Testis (tissue), 3 donors: ENCODE results near the gene TENM4. TPM values are rescaled to one million over a fixed set of nuclear protein-coding genes. Genes with fewer than 3 reads are reported as not detected.

Experiments used
- DNase-seq: peaks from one replicate; pipeline ENCODE4 v3.0.0-alpha.2; 2019
- H3K27ac ChIP-seq, 2 donors: fragments of 200-600 bp; sonication (generic); one replicate each; pipeline ENCODE4 v1.5.1; 2019
- H3K27me3 ChIP-seq: fragments of 200-600 bp; sonication (generic); one replicate; pipeline ENCODE4 v1.5.1; 2019
- H3K36me3 ChIP-seq: fragments of 200-600 bp; sonication (generic); one replicate; pipeline ENCODE4 v1.5.1; 2017; ENCODE audit warnings: low read depth; ENCODE audit errors: missing control alignments
- H3K4me1 ChIP-seq: fragments of 200-600 bp; sonication (generic); one replicate; pipeline ENCODE4 v1.5.1; 2019
- H3K4me3 ChIP-seq, 2 donors: fragments of 200-600 bp; sonication (generic); one replicate each; pipeline ENCODE4 v1.5.1; 2017 to 2019
- H3K9me3 ChIP-seq: fragments of 200-600 bp; sonication (generic); one replicate; pipeline ENCODE4 v1.5.1; 2017
- POLR2A ChIP-seq: fragments of 450-650 bp; IDR thresholded peaks from one replicate; pipeline ENCODE4 v1.6.1; 2017; ENCODE audit warnings: antibody characterized with exemption, mild to moderate bottlenecking, moderate library complexity
- WGBS, 2 donors: methylation state at CpG; one replicate each; pipeline ENCODE4 v1.1.5; 2018; 5-methylcytosine and 5-hydroxymethylcytosine counted together
- intact Hi-C: fragments of 100-400 bp; cut with DNase I; formaldehyde crosslinking; loops from one replicate; pipeline ENCODE4 v1.15.1; 2023; ENCODE audit warnings: low total_unique reads
- polyA plus RNA-seq: library from polyadenylated mRNA; stranded (reverse); fragments of 350-450 nt; fragmentation: Illumina TruSeq; extraction: RNeasy Lipid Tissue Mini Kit (QIAGEN cat#74804); gene quantifications from one replicate; pipeline ENCODE4 v1.2.3, GENCODE V29; 2014; ENCODE audit warnings: low read depth, low replicate concordance; ENCODE audit not compliant: insufficient read depth
- total RNA-seq, 2 donors: library from RNA; depleted of rRNA; stranded (reverse); fragments of >200 nt; gene quantifications; one replicate each; pipeline ENCODE4 v1.2.3, GENCODE V29; 2016
- TF ChIP-seq, protein P1 (sequence below), 3 experiments: fragments of 450-650 bp in 2 of 3; fragments of 200-600 bp in 1 of 3; sonication (generic) in 1 of 3; IDR thresholded peaks; one replicate each; pipeline ENCODE4 v1.5.1; 2016 to 2019; ENCODE audit warnings: antibody characterized with exemption in 3 of 3, mild to moderate bottlenecking in 2 of 3, moderate library complexity in 1 of 3

Gene TENM4
- total and polyA plus RNA-seq, 3 donors from 2014 or later = 10.6 to 17.9 (median 11.4) TPM

DNA sequence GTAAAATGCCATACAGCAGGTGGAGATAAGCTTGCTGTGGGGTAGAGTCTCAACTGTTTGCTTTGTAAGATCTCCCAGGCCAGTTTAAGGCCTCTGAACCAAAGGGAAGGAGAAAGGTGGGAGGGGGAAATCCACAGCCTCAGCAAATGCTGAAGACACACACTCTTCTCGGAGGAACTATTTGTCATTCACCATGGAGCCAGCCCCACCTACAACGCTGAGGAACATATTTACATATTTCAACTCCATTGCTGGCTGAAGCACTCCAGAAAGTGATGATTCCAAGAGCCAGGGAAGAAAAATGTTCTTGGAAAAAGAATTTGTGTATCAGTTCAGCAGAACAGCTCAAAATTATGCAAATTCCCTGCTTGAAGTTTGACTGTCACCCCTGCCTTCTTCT is 6.5 kb downstream of the TENM4 start:
- Histone ChIP-seq H3K4me3 (no peak overlapping the region), H3K27me3 (no peaks in the 10 kb centered on the region), H3K36me3 (no peaks in the 10 kb centered on the region), H3K4me1 (peaks cover 6% of the 10 kb centered on the region), H3K27ac (no peak overlapping the region), H3K9me3 (no peaks in the 10 kb centered on the region)
- 50 to 82% methylated on average over 2 of the region's 2 CpGs for WGBS, 2 donors
- DNase-seq = no peak
- intact Hi-C loops = no loop called here
- TF ChIP-seq POLR2A = no peak
- TF ChIP-seq, protein P1, sequence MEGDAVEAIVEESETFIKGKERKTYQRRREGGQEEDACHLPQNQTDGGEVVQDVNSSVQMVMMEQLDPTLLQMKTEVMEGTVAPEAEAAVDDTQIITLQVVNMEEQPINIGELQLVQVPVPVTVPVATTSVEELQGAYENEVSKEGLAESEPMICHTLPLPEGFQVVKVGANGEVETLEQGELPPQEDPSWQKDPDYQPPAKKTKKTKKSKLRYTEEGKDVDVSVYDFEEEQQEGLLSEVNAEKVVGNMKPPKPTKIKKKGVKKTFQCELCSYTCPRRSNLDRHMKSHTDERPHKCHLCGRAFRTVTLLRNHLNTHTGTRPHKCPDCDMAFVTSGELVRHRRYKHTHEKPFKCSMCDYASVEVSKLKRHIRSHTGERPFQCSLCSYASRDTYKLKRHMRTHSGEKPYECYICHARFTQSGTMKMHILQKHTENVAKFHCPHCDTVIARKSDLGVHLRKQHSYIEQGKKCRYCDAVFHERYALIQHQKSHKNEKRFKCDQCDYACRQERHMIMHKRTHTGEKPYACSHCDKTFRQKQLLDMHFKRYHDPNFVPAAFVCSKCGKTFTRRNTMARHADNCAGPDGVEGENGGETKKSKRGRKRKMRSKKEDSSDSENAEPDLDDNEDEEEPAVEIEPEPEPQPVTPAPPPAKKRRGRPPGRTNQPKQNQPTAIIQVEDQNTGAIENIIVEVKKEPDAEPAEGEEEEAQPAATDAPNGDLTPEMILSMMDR (IDR thresholded peaks at IDR 0.05) = no peak

DNA sequence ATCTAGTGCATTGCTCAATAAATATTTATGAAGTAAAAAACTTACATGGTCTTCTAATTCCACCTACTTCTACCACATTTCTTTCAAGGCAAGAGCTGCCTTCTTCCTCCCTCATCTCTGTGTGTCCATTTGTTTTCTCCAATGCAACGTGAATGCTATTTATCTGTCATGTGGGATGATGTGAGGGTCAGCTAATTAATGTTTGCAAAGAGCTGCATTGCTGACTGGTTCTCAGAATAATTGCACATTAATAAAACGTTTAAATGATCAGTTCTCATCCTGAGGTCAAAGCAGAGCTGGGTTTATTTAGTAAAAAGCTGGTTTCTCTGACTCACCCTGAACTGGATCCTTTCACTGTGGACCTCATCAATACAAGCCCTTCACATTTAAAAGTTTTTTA is 8.7 kb downstream of the TENM4 start:
- Histone ChIP-seq H3K4me1 (no peaks in the 10 kb centered on the region), H3K36me3 (no peaks in the 10 kb centered on the region), H3K27ac (no peak overlapping the region), H3K4me3 (no peak overlapping the region), H3K9me3 (no peaks in the 10 kb centered on the region), H3K27me3 (no peaks in the 10 kb centered on the region)
- DNase-seq = no peak
- intact Hi-C loops = no loop called here
- 60 to 70% methylated on average over 2 of the region's 2 CpGs for WGBS, 2 donors
- TF ChIP-seq POLR2A = no peak
- TF ChIP-seq, protein P1 (IDR thresholded peaks at IDR 0.05) = no peak

DNA sequence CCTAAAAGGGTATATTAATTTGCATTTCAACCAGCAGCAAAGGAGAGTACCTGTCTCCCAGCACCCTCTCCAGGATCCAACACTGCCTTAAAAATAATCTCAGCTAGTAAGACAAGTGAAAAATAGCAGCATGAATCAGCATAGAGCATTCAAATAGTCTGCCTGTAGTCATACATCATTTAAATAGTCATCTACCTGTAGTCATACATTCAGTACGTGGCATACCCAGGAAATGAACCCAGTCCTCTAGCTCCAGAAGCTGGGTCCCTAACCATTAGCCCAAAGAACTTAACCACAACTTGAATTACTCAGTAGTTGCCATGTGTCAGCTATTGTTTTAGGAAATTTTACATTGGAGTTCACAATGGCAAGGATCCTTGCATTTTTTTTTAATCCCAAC is 9.3 kb downstream of the TENM4 start:
- Histone ChIP-seq H3K27ac (no peak overlapping the region), H3K27me3 (no peaks in the 10 kb centered on the region)
- WGBS, 2 donors = 81 to 95% methylated on average over 1 of the region's 1 CpG

DNA sequence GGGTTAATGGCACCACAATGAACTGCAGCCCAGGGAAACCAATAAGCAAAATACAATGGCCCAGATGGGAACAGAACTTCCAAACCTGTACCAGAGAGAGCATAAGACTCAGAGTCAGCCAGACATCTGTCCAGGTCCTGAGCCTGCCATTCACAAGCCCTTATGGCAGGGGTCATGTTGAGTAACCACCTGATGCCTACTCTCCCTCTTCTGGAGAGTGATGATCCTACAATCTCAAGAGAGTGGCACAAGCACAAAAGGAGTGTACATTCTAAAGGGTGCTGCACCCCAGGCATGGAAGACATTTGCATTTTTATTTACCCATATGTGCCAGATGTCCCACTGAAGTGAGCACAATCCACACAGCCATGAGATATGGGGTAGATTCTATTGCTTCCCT is 10.6 kb downstream of the TENM4 start:
- Histone ChIP-seq H3K4me3 (no peak overlapping the region), H3K4me1 (no peaks in the 10 kb centered on the region), H3K36me3 (no peaks in the 10 kb centered on the region), H3K27me3 (no peaks in the 10 kb centered on the region), H3K9me3 (no peaks in the 10 kb centered on the region), H3K27ac (no peak overlapping the region)
- intact Hi-C loops = no loop called here
- TF ChIP-seq, protein P1 (IDR thresholded peaks at IDR 0.05) = no peak
- DNase-seq = no peak

More for the DNA sequence above, 9.3 kb downstream of the TENM4 start:
- Histone ChIP-seq H3K4me1 (no peaks in the 10 kb centered on the region), H3K4me3 (no peak overlapping the region), H3K9me3 (no peaks in the 10 kb centered on the region), H3K36me3 (no peaks in the 10 kb centered on the region)
- DNase-seq = no peak
- TF ChIP-seq, protein P1 (IDR thresholded peaks at IDR 0.05) = no peak
- TF ChIP-seq POLR2A = no peak
- intact Hi-C loops = no loop called here

DNA sequence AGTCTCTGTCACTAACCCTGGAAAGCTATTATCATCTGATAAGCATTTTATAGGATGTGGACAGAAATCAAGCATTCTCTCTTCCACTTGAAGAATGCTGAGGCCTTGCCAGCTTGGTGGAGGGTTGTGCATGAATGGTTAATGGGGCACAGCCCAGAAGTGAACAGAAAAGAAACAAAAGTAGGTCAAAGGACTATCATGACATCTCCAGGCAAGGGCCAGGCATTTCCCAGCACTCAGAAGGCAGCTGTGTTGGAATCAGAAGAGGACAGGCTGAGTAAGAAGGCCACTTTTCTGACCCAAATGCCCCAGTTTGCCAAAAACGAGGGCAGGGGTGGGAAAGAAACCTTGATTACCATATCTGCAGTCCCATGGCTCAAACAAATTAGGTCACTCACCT is 12.4 kb downstream of the TENM4 start:
- intact Hi-C loops = no loop called here
- no peak overlapping the region for H3K27ac ChIP-seq
- no peaks in the 10 kb centered on the region for H3K27me3 ChIP-seq
- H3K4me3 ChIP-seq = no peak overlapping the region
- WGBS, 2 donors = 20 to 28% methylated on average over 1 of the region's 1 CpG
- no peak for DNase-seq
- H3K9me3 ChIP-seq = no peaks in the 10 kb centered on the region
- no peaks in the 10 kb centered on the region for H3K36me3 ChIP-seq
- TF ChIP-seq, protein P1 (IDR thresholded peaks at IDR 0.05) = no peak
- no peak for TF ChIP-seq POLR2A
- no peaks in the 10 kb centered on the region for H3K4me1 ChIP-seq
